SKM-1 treated with dmso at 0.1 percent for 144 hours (cell line): ENCODE measurements around the gene MMP15.
"Not testable (repeated sequence)": the region's sequence is repeated elsewhere in the genome, so short reads cannot be mapped to it uniquely, and the experiment has no call there.

Experiments
- DNase-seq: peaks from one replicate; lab custom pipeline; 2025; ENCODE audit not compliant: unreplicated experiment; lab: John Stamatoyannopoulos, UW

Gene MMP15

GRCh38 chr16:57996406-57997175 lies 29.0 kb upstream of the MMP15 start:
- no peak for DNase-seq

GRCh38 chr16:57997176-57997527 lies 28.4 kb upstream of the MMP15 start:
- no peak for DNase-seq

- no peak for DNase-seq
Measured at GRCh38 chr16:57997528-57998265, 27.9 kb upstream of the MMP15 start.

- peak; percentile 91 for DNase-seq
Measured at GRCh38 chr16:57998486-57998885, 27.1 kb upstream of the MMP15 start.

DNA sequence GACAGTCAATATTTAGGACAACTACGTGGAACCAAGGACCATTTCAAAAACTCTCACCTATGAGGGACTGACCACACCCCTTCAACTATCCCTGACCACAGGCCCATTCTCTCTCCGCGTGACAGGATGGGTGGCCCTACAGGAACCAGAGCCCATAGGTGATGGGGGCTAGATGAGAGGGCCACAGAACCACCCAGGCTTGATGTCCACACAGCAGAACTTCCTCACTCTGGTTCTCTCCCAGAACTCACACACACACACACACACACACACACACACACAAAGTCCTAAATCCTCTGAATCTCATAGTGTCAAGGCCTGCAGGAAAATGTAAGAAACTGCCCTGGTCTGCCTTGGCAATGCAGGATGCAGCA lies 26.6 kb upstream of the MMP15 start:
- DNase-seq: no peak

GRCh38 chr16:57999366-57999970 lies 26.1 kb upstream of the MMP15 start:
- peak; percentile 11 for DNase-seq

DNA sequence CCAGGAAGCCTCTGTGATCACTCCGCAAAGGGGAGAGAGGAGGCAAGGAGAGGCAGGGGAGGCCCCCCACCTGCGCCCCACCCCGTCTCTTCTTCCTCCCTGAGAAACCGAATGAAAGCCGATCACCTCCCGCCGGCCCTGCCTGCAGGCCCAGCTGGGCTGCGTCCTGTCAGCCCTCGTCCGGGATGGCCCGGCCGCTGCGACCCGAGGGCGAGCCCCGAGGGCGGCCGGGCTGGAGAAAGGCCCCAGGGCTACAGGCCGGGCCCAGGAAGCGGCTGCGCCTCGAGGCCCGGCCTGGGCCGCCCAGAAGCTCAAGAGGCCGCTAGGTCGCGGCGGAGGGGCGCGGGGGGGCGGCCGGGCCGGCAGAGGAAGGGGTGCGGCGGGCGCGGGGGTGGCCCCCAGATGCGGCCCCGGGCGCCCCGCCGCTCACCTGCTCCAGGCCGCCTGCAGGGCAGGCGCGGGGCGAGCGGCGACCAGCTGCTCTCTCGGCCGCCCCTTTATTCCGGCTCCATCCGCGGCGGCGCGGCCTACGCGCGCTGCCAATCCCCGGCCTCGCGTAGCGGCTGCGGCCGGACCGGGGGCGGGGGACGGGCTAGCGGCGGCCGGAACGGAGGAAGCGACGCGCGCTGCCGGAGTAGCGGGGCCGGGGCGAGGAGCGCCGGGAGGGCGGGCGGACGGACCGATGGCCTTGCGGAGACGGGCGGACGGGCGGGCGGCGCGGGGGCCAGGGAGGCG lies 25.4 kb upstream of the MMP15 start, which contains the start of gene ZNF319:
Gene ZNF319, minus strand, starts transcription at position 702 of the 735 bp plus-strand sequence. CDS start 2,407 bp downstream, outside the sequence.
- peak; percentile 32 for DNase-seq

GRCh38 chr16:58000706-58001676 lies 24.6 kb upstream of the MMP15 start, which contains the start of gene USB1:
Gene USB1 (plus strand): TSS chr16:58001407. CDS start chr16:58001484, 77 bp downstream.
- DNase-seq: peak; percentile 71

DNA sequence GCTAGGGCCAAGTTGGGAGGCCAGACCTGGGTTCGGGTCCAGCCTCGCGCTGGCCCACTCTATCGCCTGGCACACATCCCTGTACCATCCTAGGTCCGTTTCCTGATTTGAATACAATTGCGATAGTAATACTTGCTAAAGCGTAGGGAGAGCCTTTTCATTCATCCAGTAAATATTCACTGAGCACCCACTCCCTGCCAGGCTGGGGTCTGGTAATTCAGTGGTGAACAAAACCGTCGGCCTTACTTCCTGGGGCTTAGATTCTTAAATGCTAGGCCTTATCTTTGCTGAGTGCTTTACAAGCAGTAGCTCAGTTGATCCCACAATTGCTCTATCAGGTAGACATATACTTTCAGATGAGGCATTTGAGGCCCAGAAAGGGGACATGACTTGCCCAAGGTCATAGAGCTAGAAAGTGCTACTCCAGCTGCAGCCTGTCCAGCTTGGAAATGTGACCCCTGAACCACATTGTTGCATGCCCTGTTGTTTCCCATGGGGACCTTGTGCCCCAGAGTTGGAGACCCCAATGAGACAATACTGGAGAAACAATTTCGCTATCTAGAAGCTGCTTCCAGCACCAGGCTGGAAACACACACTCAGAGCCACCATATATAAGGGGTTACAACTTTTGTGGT lies 23.7 kb upstream of the MMP15 start:
- no peak for DNase-seq

DNA sequence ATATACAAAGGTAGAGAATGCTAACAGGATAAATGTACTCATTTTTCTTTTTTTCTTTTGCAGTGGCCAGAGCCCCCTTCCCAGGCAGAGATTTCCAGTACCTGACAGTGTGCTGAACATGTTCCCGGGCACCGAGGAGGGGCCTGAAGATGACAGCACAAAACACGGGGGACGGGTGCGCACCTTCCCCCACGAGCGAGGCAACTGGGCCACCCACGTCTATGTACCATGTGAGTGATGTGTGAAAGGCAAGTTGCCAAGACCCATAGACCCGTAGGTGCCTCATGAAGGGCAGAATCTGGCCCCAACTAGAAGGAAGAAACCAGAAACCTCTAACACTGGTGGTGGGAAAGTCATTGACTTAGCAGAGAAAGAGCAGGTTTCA lies 23.1 kb upstream of the MMP15 start:
- DNase-seq: no peak

- no peak for DNase-seq
Measured at GRCh38 chr16:58002936-58003335, 22.6 kb upstream of the MMP15 start.

GRCh38 chr16:58004736-58005135 lies 20.8 kb upstream of the MMP15 start:
- DNase-seq: not testable (repeated sequence)

DNA sequence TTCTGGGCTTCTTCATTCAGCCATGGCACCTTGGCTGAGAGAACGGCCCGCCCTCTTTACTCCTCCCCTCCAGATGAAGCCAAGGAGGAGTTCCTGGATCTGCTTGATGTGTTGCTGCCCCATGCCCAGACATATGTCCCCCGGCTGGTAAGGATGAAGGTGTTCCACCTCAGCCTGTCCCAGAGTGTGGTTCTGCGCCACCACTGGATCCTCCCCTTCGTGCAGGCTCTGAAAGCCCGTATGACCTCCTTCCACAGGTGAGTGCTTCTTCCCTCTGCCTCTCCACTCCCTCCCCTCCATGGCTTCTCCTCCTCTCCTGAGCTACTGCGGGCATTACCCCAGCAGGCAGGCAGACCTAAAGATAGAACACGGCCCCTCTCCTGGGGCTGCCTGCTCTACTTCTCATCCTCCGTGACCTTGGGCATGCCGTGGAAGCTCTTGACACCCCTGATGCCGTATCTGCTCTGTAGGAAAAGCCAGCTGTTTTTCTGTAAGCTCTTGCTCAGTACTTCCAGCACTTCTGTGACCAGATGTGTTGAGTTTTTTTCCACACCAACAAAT lies 15.6 kb upstream of the MMP15 start:
- DNase-seq: no peak

DNA sequence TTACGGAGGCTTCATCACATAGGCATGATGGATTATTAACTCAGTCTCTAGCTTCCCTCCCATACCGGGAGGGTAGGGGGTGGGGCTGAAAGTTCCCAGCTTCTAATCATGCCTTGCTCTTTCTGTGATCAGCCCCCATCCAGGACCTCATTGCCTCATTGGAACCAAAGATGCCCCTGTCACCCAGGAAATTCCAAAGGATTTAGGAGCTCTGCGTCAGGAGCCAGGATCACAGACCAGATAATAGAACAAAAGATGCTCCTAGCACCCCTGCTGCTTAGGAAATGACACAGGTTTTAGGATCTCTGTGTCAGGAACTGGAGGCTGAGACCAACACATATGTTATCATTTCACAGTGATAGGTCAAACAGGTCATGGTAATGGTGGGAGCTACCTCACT lies 14.7 kb upstream of the MMP15 start:
- DNase-seq: no peak

GRCh38 chr16:58011652-58012051 lies 13.9 kb upstream of the MMP15 start:
- DNase-seq: no peak

- no peak for DNase-seq
Measured at GRCh38 chr16:58012481-58012880, 13.1 kb upstream of the MMP15 start.

GRCh38 chr16:58013201-58013956 lies 12.2 kb upstream of the MMP15 start:
- DNase-seq: no peak

DNA sequence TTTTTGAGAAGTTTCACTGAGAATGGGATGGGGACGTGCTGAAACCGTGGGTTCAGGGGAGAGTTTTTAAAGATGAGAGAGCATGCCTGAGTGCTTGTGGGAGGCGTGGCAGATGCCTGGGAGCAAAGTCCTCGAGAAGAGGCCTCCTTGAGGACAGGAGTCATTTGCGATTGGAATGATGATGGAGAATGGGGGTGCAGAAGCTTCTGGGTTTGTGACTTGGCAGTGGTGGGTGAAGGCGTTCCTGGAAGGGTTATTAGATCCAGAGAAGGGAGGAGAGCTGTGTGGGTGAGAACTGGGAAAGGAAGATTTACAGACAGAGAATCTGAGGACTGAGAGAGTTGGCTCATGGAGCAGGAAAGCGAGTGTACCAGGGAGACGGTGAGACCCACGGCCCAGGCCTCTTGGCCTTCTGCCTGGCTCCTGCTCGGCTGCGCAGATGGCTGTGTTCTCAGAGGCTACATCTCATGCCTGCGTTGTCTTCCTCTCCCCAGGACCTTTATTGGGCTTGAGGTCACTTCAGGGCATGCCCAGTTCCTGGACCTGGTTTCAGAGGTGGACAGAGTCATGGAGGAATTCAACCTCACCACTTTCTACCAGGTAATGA lies 8.6 kb upstream of the MMP15 start:
- no peak for DNase-seq
